Uterus (tissue), 4 donors: ENCODE data around the gene ARID4B. TPM values are rescaled to one million over a fixed set of nuclear protein-coding genes. Genes with fewer than 3 reads are reported as not detected.

Source experiments
- DNase-seq, 2 donors: peaks; one replicate each; pipeline ENCODE4 v3.0.0-alpha.2; 2019 to 2020
- H3K27ac ChIP-seq, 2 donors: fragments of 200-600 bp; sonication (generic); 1 replicate in 1 of 2; 2 replicates in 1 of 2; pipeline ENCODE4 v1.5.1; 2016 to 2018
- H3K27me3 ChIP-seq, 2 donors: fragments of 200-600 bp; sonication (generic); one replicate each; pipeline ENCODE4 v1.5.1; 2018 to 2019; ENCODE audit warnings: control low read depth in 1 of 2
- H3K36me3 ChIP-seq, 2 donors: fragments of 200-600 bp; sonication (generic); one replicate each; pipeline ENCODE4 v1.5.1; 2019; ENCODE audit warnings: control low read depth in 1 of 2
- H3K4me1 ChIP-seq, 2 donors: fragments of 200-600 bp; sonication (generic); one replicate each; pipeline ENCODE4 v1.5.1; 2018 to 2019; ENCODE audit warnings: control low read depth in 1 of 2
- H3K4me3 ChIP-seq, 2 donors: fragments of 200-600 bp; sonication (generic); 1 replicate in 1 of 2; 2 replicates in 1 of 2; pipeline ENCODE4 v1.5.1; 2018 to 2019; ENCODE audit warnings: mild to moderate bottlenecking in 1 of 2
- H3K9me3 ChIP-seq, 2 donors: fragments of 200-600 bp; sonication (generic); one replicate each; pipeline ENCODE4 v1.5.1; 2019; ENCODE audit warnings: control low read depth in 1 of 2
- POLR2A ChIP-seq, 2 donors: fragments of 450-650 bp; IDR thresholded peaks; one replicate each; pipeline ENCODE4 v1.6.1; 2016; ENCODE audit warnings: antibody characterized with exemption in 2 of 2, mild to moderate bottlenecking in 1 of 2, moderate library complexity in 1 of 2
- intact Hi-C: fragments of 100-400 bp; cut with DNase I; formaldehyde crosslinking; loops from one replicate; pipeline ENCODE4 v1.15.1; 2023; ENCODE audit warnings: low total_unique reads
- total RNA-seq, 4 donors: library from RNA; depleted of rRNA in 3 of 4; stranded (reverse); fragments of >200 nt in 3 of 4; gene quantifications; one replicate each; pipeline versions ENCODE4 v1.1.0 to v1.2.4, GENCODE V29; 2014 to 2023
- TF ChIP-seq, protein P1 (sequence below), 4 experiments: fragments of 200-600 bp in 2 of 4; fragments of 450-650 bp in 2 of 4; sonication (generic) in 2 of 4; IDR thresholded peaks; one replicate each; pipeline ENCODE4 v1.5.1; 2016 to 2019; ENCODE audit warnings: antibody characterized with exemption in 4 of 4, mild to moderate bottlenecking in 2 of 4, moderate library complexity in 1 of 4
- donor health status: DM: yes; HTN: yes; CAD: no.

The ARID4B gene
- total RNA-seq, 4 donors from 2014 or later: 21.0 to 69.4 (median 50.4) TPM

DNA sequence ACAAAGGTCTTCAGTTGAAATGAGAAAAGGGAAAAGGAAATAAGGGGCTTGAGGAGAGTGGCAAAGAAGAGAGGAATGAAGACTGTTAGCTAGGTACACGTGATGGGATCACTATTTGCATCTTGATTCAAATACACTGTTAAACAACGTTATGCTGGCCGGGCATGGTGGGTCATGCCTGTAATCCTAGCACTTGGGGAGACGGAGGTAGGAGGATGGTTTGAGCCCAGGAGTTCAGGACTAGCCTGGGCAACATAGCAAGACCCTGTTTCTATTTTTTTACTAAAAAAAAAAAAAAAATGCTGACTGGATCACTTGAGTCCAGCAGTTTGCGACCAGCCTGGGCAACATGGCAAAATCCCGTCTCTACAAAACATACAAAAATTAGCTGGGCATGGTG is 169.3 kb downstream of the ARID4B start:
- DNase-seq: no peak
- no peaks in the 10 kb centered on the region for H3K36me3 ChIP-seq
- no peak overlapping the region for H3K4me3 ChIP-seq
- no peaks in the 10 kb centered on the region for H3K9me3 ChIP-seq
- no peak overlapping the region for H3K27ac ChIP-seq
- H3K4me1 ChIP-seq: peaks cover 0 to 11% of the 10 kb centered on the region in 2 donors
- intact Hi-C loops: no loop called here
- no peaks in the 10 kb centered on the region for H3K27me3 ChIP-seq
- TF ChIP-seq, protein P1, sequence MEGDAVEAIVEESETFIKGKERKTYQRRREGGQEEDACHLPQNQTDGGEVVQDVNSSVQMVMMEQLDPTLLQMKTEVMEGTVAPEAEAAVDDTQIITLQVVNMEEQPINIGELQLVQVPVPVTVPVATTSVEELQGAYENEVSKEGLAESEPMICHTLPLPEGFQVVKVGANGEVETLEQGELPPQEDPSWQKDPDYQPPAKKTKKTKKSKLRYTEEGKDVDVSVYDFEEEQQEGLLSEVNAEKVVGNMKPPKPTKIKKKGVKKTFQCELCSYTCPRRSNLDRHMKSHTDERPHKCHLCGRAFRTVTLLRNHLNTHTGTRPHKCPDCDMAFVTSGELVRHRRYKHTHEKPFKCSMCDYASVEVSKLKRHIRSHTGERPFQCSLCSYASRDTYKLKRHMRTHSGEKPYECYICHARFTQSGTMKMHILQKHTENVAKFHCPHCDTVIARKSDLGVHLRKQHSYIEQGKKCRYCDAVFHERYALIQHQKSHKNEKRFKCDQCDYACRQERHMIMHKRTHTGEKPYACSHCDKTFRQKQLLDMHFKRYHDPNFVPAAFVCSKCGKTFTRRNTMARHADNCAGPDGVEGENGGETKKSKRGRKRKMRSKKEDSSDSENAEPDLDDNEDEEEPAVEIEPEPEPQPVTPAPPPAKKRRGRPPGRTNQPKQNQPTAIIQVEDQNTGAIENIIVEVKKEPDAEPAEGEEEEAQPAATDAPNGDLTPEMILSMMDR (IDR thresholded peaks at IDR 0.05): no peak
- TF ChIP-seq POLR2A (IDR thresholded peaks at IDR 0.05): no peak

DNA sequence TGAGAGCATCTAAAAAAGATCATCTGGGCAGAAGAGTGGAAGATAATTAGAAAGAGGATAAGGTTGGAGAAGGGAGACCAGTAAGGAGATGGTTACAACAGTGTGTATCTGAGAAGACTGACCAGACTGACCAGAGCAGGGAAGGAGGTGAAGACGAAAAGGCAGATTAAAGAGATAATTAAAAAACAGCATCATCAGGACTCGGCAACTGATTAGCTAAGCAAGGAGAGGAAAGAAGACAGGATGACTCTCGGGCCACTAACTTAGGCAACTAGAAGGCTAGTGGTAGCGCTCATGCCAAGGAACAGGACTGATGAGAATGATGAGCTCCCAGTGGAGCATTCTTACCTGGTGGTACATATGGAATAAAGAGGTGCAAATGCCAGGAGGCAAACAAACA is 170.8 kb downstream of the ARID4B start:
- no peak overlapping the region for H3K27ac ChIP-seq
- H3K9me3 ChIP-seq: no peaks in the 10 kb centered on the region
- H3K4me3 ChIP-seq: no peak overlapping the region
- no peaks in the 10 kb centered on the region for H3K27me3 ChIP-seq
- no peak for DNase-seq
- intact Hi-C loops: no loop called here
- no peaks in the 10 kb centered on the region for H3K36me3 ChIP-seq
- TF ChIP-seq, protein P1 (IDR thresholded peaks at IDR 0.05): no peak
- no peak for TF ChIP-seq POLR2A (IDR thresholded peaks at IDR 0.05)
- peaks cover 0 to 11% of the 10 kb centered on the region in 2 donors for H3K4me1 ChIP-seq

DNA sequence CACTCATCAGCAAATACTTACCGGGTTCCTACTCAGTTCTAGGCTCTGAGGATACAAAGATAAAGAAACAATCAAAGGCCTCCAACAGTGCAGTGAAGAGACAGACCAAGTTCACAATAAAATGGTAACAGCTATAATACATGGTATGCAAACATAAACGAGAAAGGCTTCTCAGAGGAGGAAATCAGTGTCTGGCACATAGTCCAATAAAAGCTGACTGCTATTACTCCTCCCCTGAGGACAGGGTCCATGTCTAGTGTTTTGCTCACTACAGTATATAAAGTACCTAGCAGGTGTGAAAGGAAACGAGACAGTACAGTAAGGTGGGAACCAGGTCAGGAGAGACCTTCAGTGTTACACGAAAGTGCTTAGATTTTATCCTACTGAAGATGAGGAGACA is 171.2 kb downstream of the ARID4B start:
- no peak overlapping the region for H3K4me3 ChIP-seq
- H3K27me3 ChIP-seq: no peaks in the 10 kb centered on the region
- peaks cover 0 to 11% of the 10 kb centered on the region in 2 donors for H3K4me1 ChIP-seq
- no peaks in the 10 kb centered on the region for H3K9me3 ChIP-seq
- no peak for DNase-seq
- no peaks in the 10 kb centered on the region for H3K36me3 ChIP-seq
- intact Hi-C loops: no loop called here
- TF ChIP-seq POLR2A (IDR thresholded peaks at IDR 0.05): no peak
- TF ChIP-seq, protein P1 (IDR thresholded peaks at IDR 0.05): no peak
- no peak overlapping the region for H3K27ac ChIP-seq

DNA sequence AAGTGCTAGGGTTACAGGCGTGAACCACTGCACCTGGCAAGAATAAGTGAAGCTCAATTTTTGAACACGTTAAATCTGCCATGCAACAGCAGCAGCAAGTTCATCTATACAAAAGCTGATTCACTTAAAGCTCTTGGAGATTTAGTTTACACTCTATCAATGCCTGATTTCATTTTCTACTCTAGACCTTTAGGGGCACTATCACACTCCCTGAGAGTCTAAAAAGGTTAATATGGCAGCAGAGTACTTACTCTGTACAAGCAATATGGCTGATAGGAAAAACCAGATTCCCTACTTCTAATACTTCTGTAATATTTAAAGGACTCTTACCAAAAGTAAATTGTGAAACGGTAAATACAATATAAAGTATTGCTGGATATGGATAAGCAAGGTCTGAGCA is 171.7 kb downstream of the ARID4B start:
- Histone ChIP-seq H3K27ac (no peak overlapping the region), H3K27me3 (no peaks in the 10 kb centered on the region), H3K36me3 (no peaks in the 10 kb centered on the region), H3K9me3 (no peaks in the 10 kb centered on the region), H3K4me3 (no peak overlapping the region), H3K4me1 (peaks cover 0 to 11% of the 10 kb centered on the region in 2 donors)
- TF ChIP-seq, protein P1 (IDR thresholded peaks at IDR 0.05): no peak
- no peak for TF ChIP-seq POLR2A (IDR thresholded peaks at IDR 0.05)
- no peak for DNase-seq
- intact Hi-C loops: no loop called here

DNA sequence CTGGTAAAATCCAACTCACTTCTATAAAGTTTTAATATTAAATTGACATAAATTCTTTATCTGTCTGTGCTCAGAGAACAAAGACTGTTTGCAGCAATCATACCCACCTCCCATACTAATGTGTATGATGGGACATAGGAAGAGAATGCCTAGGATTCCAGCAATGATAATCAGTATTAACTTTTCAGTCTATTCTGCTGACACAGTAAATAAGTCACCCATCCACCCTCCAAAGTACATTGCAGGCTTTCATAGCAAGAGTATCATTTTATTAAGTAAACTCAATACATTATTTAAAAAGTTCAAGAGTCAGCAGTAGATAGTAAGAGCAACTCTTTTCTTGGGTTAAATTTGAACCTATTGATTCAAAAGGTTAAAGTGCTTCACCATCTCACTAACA is 175.7 kb downstream of the ARID4B start:
- no peak for TF ChIP-seq POLR2A (IDR thresholded peaks at IDR 0.05)
- TF ChIP-seq, protein P1 (IDR thresholded peaks at IDR 0.05): no peak
- no peak for DNase-seq
- Histone ChIP-seq H3K9me3 (no peaks in the 10 kb centered on the region), H3K36me3 (no peaks in the 10 kb centered on the region), H3K4me3 (no peak overlapping the region), H3K4me1 (no peaks in the 10 kb centered on the region), H3K27ac (no peak overlapping the region), H3K27me3 (no peaks in the 10 kb centered on the region)
- intact Hi-C loops: no loop called here
